Stimulated activated CD8-positive, alpha-beta memory T cell treated with anti-CD3 and anti-CD28 coated beads, Interleukin-15, amount 100 ng/mL, for 24 hours (primary cell): Measurements from ENCODE around the gene ASCL1.

ENCODE experiments used
- DNase-seq: peaks from one replicate; pipeline ENCODE4 v3.0.0-alpha.2; 2020; ENCODE audit warnings: low read depth

The ASCL1 gene

DNA sequence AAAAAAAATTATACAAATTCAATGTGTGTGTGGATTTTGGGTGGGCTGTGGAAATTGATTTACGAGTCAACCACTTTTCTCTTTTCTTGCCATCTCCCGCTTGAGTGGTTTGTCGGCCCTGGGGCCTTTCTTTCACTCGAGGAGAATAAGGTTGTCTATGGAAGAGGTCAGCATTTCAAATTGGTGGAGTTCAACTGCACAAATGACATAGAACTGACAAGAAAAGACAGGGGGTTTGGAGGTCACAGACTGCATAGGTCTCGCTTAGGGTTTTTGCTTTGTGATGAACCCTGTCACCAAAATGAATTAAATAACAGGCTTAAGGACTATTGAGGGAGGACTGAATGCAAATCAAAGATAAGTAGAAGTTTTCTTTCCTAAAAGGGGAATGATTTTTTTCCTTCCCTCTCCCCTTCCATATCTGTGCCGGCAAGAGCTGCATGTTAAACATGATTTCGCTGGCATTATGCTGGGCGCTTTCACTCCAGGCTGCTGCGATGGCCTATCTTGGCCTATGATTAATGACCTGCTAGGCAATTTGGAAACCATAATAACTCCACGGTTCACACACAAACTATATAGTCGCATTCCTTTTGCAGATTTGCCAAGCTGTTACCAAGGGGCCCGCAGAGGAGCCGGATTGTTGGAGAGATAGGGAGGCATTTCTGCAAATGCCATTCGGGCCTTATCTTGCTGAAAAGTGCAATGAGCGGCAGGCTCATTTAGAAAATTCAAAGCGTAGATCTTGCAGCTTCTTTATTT, 20.7 kb downstream of the ASCL1 start:
- no peak for DNase-seq

DNA sequence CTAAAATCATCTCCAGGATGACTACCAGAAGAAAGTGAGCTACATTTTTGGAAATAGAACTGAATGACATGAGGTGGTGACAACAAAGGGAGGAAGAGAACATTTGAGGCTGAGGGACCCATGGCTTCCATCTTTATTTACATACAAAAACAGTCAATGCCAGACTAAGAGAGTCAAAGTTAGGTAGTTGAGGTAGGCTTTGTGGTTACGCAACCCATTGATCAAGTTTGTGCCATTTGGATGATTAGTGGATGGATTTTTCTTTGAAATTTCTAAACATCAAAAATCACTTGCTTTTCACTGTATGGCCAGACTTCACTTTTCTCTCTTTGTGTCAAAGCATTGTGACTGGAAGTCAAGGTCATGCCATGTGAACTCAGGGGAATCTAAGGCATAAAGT, 22.9 kb downstream of the ASCL1 start:
- DNase-seq = no peak

DNA sequence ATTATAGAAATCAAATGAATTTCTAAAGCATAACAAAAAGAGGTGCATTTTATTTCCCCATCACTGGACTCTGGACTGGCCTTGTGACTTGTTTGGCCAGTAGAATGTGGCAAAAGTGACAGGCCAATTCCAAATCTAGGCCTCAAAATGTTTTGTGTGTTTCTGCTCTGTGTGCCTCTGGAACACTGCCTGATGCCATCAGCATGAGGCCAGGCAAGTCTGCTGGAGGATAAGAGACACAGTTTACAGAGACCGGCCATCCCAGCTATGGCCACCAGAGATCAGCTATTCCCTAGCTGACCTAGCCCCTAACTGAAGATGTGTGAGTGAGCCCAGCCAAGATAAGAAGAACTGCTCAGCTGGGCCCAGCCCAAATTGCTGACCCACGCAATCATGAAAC, 32.9 kb downstream of the ASCL1 start:
- no peak for DNase-seq

DNA sequence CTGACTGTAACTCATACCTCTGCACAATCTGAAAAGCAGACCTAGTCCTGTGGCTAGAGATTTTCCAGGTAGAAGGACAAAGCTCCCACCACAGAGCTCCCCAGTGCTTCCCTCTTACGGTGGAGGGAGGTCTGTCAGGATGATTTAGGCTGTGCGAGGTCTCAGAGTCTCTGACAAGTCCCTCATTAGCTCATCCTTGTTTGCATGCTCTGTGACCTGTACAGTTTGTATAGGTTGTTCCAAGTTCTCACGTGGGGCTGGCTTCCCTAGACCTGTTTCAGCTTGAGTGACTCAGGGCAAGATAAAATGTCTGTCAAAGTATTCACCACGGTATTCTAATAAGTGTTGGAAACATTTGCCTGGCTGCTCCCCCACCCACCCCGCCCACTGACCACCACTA, 34.8 kb downstream of the ASCL1 start:
- no peak for DNase-seq

DNA sequence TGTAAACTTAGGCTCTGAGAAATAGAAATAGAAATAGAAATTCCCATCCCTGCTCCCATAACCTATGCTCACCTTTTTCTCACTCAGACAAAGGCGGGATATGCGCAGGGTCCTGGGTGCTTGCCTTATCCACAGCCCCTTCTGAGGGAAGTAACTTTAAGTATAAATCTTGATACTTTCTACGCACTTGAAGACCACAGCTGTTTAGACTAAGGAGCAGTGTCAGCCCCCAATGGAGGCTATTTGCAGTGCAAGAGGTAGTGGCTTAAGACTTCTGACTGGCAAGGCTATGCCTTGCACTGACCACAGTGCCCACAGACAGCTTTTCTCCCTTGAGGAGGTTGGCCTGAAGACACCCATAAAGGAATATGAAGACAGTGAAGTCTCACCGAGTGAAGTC, 35.2 kb downstream of the ASCL1 start:
- DNase-seq = no peak

DNA sequence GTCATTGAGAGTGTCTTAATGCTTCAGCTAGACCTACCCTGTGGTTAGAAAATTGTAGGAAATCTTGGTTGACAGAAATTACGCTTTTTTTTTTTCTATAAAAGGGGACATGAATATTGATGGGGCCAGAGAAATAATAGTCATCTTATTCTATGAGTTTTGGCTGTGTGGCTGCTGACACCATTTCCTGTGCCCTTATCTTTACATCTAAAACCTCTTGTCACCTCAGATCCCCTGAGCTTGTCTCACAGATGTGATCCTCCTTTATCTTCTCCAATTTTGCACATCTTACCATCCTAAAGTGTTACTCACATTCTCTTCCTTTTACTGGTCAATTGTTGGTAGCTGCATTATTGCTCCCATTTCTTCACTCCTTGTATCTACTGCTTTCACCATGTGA, 36.1 kb downstream of the ASCL1 start:
- DNase-seq = no peak

DNA sequence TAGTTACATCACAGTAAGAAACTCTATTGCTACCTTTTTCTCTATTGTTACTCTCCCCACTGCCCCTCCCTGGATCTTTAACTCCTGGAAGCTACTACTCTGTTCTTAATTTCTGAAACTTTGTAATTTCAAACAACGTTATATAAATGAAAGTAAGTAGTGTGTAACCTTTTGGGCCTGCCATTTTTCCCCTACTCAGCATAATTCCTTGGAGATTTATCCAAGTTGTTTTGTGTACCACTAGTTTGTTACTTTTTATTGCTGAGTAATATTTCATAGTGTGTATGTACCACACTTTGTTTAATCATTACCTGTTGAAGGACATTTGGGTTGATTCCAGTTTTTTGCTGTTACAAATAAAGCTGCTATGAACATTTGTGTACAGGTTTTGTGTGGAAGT, 37.9 kb downstream of the ASCL1 start:
- DNase-seq = no peak
